Kidney capillary endothelial cell (primary cell): ENCODE measurements around the gene STK17B.
"Not testable (repeated sequence)": the region's sequence is repeated elsewhere in the genome, so short reads cannot be mapped to it uniquely, and the experiment has no call there.

Source experiments
- DNase-seq: peaks from one replicate; pipeline ENCODE4 v3.0.0-alpha.2; 2018; ENCODE audit warnings: low spot score

STK17B gene

DNA sequence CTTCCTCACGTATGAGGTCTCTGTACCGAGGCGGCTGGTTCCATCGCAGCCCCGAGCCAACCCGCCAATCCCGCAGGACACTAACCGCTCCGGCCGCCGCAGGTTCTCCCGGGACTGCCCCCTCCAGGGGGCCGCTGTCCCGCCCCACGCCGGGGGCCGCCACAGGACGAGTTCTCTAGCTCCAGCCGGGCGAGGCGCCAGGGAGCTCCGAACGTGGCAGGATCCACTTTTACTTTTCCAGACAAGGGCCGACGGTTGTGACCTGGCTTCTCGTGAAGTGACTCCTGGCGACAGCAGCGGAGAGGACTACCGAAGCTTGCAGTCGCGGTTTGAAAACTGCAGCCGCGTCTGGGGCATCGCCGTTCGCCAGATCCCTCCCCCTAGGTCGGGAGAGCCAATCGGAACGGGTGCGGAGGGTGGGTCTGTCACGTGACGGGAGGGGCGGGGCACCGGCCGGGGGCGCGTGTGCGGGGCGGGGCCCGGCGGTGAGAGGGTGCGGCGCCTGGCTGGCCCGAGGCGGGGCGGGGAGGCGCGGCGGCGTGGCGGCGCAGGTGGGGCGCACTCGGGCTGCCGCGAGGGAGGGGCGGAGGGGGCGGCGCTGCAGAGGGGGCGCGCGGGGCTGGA, at the start of gene STK17B:
Gene STK17B (minus strand): TSS at position 331 of the 624 bp plus-strand sequence. CDS start 8,195 bp downstream, outside the sequence.
- peak; percentile 90 for DNase-seq

DNA sequence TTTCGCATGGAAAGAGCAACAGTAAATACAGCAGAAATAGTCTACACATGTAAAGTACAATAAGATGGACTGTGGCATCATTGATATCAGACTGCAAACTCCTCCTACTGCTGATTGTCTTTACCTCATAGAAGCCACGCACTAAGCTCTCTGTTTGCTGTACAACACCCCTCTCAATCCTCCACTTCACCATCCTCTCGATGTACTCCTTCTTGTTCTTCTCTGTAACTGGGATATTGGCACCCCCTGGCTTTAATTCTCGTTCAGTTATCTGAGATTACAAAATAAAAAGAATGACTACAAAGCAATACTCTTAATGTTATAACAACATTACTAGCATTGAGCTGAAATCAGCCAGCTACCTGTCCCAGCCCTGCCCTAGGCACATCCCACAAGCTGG, 49.3 kb upstream of the STK17B start:
- no peak for DNase-seq

DNA sequence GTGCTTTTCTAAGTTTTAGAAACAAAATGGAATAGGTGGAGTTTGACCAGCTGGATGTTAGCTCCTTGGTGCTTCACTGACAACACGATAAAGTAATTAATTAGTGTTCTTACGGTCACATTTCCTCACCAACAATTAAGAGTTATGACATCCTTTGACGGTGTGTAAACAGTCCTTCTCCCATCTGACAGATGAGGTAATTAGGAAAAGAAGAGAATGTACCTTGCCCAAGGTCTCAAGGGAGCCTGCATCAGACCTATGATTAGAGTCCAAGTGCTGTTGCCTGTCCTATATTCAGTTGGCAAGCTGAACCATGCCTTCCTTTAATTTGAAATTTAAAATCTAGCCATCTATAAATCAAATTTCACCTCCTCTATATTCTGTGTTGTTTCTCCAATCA, 48.3 kb upstream of the STK17B start:
- no peak for DNase-seq

DNA sequence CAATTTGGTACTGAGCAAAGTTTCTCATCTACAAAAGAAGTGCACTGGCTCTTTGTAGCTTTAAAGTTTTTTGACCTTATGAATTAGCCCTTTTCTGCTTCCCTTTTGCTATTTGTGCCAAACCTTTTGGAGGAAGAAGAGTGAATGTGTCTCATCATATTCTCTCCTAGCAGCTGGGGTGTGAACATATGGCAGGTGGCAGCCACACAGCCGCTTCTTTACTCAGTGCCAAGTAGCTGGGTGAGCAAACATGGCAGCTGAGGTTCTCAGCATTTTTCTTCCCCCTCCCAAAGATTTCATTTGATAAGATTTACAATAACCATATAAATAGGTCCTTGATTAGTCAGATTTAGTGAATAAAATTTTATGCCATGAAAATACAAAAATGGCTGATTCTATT, 46.7 kb upstream of the STK17B start:
- DNase-seq: no peak

DNA sequence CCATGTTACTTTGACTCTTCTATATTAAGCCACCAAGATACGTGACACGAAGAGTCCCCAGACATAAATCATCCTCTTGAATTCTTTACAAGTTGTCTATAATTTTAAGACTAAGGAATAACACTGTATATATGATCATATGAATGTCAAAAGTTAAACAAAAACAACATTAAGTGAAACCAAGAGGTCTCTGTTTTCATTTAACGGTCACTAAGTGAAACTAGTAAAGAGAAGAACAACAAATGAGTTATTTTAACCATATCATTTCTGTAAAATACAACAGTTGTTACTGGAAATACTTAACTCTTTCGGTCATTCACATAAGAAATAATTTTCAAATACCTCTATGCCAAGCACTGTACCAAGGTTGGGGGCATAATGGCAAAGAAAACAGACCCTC, 45.7 kb upstream of the STK17B start:
- DNase-seq: no peak

DNA sequence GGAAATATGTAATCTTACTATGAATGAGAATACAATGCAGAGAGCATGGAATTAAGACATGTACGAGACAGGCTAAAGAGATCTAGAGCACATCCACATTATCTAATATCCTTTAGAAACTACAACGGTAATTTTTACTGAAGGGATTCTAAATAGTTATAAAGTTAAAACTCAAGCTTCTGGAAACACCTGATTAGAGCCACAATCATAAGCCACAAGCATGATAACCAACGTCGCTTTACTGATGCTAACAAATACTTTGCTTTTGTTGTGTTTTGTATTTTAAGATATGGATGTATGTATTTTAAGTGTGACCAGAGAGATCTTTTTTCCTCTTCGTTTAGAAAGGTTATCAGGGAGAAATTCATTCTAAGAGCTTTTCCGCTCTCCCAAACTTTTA, 44.0 kb upstream of the STK17B start:
- no peak for DNase-seq

DNA sequence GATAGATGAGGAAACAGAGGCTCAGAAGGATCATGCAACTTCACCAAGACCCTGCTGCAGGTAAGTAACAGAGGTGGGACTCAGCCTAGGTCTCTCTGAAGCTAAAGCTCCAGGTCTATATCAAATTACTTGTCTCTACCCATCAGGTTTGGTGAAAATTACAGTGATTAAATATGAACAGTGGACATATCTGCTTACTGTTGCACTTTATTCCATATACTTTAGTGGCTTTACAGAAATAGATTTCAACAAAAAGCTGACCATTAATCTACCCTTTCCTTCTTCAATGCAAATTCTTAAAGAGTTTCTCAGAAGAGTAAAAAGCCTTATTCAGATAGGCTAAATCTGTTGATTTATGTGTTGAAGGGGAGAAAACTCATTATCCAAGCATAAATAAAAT, 42.8 kb upstream of the STK17B start:
- no peak for DNase-seq

DNA sequence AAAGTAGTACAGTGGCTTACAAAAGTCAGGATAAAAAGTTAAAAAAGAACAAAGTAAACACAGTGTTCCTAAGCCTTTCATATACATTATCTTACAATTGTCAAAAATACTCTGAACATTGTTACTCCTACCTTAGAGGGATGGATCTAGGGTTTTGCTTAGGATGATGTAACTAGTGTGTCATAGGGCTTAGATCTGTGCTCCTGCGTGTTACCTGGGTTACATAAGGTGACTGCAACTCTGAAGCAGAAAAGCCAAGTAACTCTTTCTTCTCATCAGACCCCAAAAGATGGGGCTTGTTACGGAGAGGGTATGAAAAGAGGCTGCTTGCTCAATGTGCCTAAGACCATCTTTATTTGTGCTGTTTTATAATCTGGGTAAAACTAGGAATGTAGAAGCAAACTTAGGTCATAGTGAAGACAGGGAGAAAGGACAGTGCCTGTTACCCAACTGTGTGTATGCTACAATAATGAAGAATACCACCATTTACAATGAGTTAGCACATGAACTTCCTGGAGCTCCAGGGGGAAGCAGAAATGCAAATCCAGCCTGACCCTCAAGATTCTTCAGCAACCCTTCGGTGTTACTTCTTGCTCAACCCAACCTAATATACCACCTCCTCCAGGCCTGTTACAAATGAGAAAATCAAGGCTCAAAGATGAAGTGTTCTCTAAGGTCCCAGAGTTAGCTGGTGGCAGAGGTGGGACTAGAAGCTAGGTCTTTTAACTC, 42.0 kb upstream of the STK17B start:
- no peak for DNase-seq

DNA sequence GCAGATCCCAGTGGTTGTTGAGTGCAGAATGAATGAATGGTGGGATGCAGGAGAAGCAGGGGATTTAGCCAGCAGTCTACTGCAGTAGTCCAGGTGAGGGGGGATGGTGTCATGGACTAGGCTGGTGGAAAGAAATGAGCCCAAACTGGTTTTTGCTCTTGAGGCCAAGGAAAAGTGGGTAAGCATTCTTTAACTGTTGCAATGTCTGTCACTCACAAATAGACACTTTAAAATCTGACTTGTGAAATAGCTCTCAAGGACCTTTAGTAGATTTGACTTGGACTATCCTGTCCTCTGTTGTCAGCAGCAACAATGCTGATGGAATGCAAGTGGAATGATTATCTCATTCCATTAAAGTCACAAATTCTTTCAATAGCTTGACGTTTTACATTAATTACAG, 37.5 kb upstream of the STK17B start:
- DNase-seq: no peak

DNA sequence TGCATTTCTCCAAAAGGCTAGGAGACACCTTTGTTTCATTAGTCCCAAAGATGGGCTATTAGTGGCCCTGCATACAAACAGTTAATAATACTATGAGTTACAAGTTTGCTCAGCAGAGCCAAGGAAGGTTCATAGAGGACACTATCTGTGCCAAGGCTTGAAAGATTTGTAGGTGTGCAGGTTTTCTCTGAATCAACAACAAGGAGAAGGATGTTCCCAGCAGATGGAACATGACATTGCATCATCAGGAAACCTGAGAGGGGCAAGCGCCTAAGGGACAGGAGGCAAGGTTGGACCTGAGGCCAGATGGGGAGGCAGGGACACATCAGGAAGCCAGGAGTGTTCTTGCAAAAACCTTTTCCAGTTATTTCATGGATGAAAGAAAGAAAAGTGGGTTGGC, 35.4 kb upstream of the STK17B start:
- DNase-seq: no peak

DNA sequence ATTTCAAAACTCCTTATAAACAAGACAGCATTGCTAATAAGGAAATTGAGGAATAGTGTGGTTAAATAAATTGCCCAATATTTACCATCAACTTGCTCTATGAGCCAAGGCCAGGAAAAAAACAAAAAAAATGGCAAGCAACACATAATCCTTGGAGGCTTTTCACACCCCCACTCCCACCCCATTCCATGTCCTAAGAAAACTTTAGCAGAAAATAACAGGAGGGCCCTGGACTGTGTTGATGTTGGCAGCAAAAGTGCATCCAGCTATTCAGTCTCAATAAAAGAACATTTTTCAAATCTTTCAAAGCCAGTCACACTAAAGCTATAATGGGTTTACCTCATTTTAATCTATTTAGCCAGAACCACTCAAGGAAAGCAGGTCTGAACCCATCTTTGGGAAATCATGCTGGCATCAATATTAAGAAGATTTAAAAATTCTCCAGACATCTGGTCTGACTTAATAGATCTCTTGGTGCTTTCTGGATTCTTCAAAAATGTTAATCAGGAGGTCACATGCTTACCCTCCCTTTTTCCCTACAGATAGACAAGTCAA, 34.6 kb upstream of the STK17B start:
- DNase-seq: no peak

DNA sequence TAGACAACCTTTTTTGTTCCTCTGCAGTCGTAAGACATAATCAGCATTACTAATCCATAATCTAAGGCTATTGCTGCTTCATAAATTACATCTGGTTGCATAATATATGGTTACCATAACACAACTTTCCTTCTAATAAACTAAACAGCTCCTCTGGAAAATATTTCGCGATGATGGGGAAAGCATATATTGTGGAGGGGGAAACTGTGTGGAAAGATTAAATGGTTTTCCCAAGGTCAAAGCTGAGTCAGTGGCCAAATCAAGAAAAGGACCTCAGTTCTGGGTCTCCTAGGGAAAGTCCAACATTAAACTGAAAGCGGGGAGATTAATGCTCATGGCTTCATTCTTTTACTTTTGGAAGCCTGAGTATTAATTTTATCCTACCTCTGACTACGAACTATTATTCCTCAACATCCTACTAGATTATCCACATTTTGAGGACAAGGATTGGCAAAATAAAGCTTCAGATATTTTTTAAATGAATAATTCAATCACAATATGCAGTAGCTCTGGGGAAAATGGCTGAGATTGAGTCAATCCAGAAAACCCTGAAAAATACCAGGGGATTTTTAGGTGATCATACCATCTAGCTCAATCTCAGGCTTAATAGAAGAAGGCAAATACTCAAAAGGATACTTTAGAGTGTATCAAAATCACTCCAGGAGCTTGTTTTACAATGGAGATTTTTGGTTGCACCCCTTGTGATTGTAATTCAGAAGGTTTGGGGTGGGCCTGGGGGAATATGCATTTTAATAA, 33.8 kb upstream of the STK17B start:
- DNase-seq: no peak

DNA sequence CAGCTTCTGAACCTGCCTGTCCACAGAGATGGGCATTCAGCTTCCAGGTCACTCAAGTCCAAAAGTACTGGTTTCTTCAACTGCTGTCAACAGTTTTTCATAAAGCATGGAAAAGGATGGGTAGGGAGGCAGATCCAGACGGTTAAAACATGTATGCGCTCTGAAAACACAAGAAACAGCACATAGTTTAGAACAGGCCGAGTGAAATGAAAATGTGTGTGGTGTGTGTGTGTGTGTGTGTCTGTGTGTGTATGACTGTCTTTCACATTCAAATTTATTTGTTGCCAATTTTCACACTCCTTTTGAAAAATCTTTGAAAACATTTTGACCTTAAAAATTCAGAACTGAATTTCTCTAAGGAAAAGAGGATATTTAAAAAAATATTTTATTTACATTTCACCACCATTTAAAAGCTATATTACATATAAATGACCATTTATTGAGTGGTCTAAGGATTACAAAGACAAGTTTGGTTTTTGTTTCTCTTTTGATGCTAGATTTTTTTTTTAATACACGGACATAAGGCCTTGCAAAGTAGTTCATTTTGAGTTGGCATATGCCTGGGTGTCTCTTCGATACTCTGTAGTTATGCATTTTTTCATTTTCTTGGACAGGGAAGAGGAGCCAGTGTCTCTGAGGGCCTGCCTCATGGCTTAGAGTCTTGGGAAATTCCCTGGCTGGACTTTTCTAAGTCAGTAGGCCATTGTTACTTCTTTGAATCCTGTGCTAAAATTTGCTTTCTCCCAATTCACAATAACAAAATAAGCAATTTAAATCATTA, 30.0 kb upstream of the STK17B start:
- no peak for DNase-seq

DNA sequence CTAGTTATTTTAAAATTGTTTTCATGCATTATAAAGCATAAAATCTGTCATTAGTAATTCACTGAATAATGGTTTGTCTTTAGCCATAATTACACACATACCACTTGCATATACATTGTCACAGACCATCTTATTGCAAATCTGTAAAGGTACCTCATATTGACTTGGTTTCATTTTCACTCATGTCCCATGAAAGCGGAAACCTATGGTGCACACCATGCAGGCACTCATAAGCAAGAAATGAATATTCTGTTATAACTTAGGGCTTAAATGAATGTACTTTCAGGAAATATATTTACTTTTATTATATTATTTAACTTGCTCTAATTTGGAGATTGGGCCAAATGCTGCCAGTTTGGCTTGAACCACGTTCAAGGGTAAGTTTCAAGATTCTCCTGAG, 29.2 kb upstream of the STK17B start:
- no peak for DNase-seq

DNA sequence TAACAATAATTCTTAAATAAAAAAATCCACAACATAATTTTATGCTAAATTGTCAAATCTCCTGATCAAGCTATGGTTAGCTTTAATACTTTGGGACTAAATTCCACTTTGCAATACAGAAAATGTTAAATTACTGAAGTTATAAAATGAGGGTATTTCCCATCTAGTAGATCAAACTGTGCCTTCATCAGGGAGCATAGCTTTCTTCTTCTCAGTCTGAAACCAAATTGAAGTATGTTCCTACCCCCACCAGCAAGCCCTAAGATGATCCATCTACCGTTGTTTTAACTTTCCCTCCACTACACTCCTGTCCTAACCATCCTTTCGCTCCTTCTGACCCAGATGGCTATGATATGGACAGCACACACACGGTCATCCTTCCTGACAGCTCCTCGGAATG, 24.4 kb upstream of the STK17B start:
- no peak for DNase-seq

DNA sequence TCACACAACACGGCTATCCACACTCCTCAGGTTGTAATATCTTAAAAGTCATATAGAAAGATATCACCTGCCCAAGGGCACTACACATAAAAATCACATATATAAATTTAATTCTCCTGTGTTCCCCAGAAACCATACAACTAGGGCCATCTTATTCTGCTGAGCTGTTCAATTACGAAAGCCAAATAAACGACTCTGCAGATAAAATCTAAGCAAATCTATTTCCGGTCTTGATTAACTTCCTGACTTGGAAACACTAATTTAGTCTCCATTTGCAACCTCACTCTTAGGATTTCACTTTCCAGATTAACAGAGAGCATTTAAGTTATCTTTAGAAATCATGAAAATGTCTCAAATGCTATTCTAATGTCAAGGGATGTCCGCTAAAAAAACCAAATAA, 23.9 kb upstream of the STK17B start:
- no peak for DNase-seq

DNA sequence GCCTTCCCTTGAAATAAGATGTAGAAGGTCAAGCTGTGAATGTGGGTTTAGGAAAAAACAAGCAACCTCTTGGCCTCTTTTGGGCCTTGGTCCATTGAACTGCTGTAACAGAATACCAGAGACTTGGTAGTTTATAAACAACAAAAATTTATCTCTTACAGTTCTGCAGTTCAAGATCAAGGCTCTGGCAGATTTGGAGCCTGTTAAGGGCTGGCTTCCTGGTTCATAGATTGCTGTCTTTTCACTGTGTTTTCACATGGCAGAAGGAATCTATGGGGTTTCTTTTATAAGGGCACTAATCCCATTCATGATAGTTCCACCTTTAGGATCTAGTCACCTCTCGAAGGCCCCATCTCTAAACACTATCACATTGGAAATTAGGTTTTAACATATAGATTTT, 20.2 kb upstream of the STK17B start:
- no peak for DNase-seq

DNA sequence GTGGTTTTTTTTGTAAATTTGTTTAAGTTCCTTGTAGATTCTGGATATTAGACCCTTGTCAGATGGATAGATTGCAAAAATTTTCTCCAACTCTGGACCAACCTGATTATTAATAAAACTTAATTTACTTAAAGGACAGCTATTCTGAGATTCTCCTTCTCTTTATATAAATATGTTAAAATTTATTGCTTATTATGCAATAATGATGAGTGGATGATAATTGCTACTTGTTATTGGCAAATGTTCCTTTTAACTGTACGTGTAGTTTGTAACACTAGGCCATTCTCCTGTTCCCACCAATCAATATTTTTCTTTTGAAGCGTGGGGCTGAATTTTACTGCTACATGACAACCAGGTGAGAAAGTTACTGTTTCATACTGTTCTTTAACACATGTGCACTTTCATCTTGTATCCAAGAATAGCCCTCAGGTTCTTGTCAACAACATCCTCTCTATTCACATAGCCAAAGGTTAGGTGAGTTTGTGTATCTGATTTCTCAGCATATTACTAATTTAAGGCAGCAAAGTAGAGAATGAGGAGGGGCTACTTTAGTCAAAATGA, 16.6 kb upstream of the STK17B start:
- no peak for DNase-seq

DNA sequence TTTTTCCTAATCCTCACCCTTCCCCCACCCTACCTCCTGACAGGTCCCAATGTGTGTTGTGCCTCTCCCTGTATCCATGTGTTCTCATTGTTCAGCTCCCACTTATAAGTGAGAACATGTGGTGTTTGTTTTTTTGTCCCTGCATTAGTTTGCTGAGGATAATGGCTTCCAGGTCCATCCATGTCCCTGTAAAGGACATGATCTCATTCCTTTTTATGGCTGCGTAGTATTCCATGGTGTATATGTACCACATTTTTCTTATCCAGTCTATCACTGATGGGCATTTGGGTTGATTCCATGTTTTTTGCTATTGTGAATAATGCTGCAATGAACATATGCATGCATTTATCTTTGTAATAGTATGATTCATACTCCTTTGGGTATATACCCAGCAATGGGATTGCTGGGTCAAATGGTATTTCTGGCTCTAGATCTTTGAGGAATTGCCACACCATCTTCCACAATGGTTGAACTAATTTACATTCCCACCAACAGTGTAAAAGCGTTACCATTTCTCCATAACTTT, 15.9 kb upstream of the STK17B start:
- DNase-seq: not testable (repeated sequence)

DNA sequence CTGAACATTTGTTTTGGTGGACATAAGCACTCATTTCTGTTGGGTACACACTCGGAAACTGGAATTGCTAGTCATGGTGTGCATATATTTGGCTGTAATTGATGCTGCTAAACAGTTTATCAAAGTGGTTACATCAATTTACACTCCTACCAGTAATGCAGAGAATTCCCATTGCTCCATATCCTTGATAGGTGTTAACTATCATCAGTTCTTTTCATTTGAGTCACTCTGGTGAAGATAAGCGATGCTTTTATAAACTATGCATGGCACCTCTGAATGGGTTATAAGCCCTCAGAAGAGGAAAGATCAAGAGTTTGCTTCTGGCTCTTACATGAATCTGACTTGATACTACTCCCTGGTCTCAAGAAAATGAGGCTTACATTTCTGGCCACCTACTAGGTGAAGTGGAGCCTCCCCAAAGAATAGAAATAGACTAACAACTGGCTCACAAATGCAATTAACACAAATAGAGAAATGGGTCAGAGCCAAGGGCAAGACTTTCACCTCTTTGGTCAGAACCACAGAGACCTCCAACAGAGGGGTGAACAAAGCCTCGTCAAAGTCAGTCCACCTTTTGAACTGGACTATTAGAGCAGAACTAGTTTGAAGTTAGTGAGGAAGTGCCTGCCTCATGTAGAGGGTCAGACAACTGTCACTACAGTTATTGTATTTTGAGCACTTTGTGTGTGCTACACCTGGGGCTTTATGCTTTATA, 15.0 kb upstream of the STK17B start:
- DNase-seq: no peak

DNA sequence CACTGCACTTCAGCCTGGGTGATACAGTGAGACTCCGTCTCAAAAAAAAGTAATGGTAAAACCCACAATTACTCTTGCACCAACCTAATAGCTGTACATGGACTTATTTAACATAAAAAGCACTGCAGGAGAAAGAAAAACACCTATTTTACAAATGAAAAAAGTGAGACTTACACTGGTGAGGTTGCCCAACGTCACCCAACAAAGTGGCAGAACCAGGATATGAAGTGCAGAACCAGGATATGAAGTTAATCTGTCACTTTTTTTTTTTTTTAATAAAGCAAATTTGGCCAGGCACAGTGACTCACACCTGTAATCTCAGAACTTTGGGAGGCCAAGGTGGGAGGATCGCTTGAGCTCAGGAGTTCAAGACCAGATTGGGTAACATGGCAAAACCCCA, 13.5 kb upstream of the STK17B start:
- DNase-seq: no peak
